OCI-LY7 (cell line): ENCODE data around the gene TRIM4. TPM values are rescaled to one million over a fixed set of nuclear protein-coding genes. Genes with fewer than 3 reads are reported as not detected.

ENCODE experiments used
- BruUV-seq: library from RNA; stranded (reverse); fragments of 400-500 nt; replicated peaks from 2 replicates; lab custom pipeline; 2021; lab: Mats Ljungman, UMichigan
- CTCF ChIA-PET: fragments of 300-600 bp; sonication (Branson Sonifier 250); formaldehyde crosslinking; loops from one replicate; lab custom pipeline; 2022; ENCODE audit warnings: antibody characterized with exemption; ENCODE audit not compliant: unreplicated experiment; lab: Charles Lee
- POLR2A ChIA-PET: fragments of 300-600 bp; sonication (Branson Sonifier 250); formaldehyde crosslinking; loops from one replicate; lab custom pipeline; 2022; ENCODE audit warnings: antibody characterized with exemption; lab: Charles Lee
- DNase-seq: peaks from one replicate; pipeline ENCODE4 v3.0.0-alpha.2; 2015; ENCODE audit warnings: low spot score
- H2AFZ ChIP-seq: fragments of 200-600 bp; sonication (generic), shearing (Covaris generic); 2 replicates; pipeline ENCODE4 v1.6.1; 2014; ENCODE audit warnings: mild to moderate bottlenecking, antibody characterized with exemption, low read length, moderate library complexity
- H3K27ac ChIP-seq: fragments of 200-600 bp; sonication (generic); 2 replicates; pipeline ENCODE4 v1.5.1; 2014; ENCODE audit warnings: mixed run types, low read depth, mild to moderate bottlenecking, moderate library complexity, low read length, inconsistent platforms; ENCODE audit not compliant: poor library complexity, severe bottlenecking
- H3K36me3 ChIP-seq: fragments of 200-600 bp; sonication (generic); 2 replicates; pipeline ENCODE4 v1.6.1; 2014; ENCODE audit warnings: mild to moderate bottlenecking, antibody characterized with exemption, low read length, moderate library complexity, mixed read lengths; ENCODE audit not compliant: insufficient read depth
- H3K4me1 ChIP-seq: fragments of 200-600 bp; sonication (generic); 2 replicates; pipeline ENCODE4 v1.5.1; 2014; ENCODE audit warnings: mild to moderate bottlenecking, low read length; ENCODE audit not compliant: insufficient read depth, poor library complexity, severe bottlenecking
- H3K4me2 ChIP-seq: fragments of 200-600 bp; sonication (generic); 2 replicates; pipeline ENCODE4 v1.6.1; 2014; ENCODE audit warnings: mild to moderate bottlenecking, low read length
- H3K4me3 ChIP-seq: fragments of 200-600 bp; sonication (generic); 2 replicates; pipeline ENCODE4 v1.5.1; 2014; ENCODE audit warnings: mild to moderate bottlenecking, low read depth, low read length; ENCODE audit not compliant: poor library complexity, severe bottlenecking
- H3K79me2 ChIP-seq: fragments of 200-600 bp; sonication (generic); 2 replicates; pipeline ENCODE4 v1.6.1; 2016; ENCODE audit warnings: low read depth, mild to moderate bottlenecking, low read length, moderate library complexity, mixed read lengths; ENCODE audit not compliant: insufficient read depth
- H3K9me2 ChIP-seq: fragments of 200-600 bp; sonication (generic); 2 replicates; pipeline ENCODE4 v1.6.1; 2016; ENCODE audit warnings: mild to moderate bottlenecking, low read length, mixed read lengths; ENCODE audit not compliant: insufficient read depth
- H3K9me3 ChIP-seq: fragments of 200-600 bp; sonication (generic); 2 replicates; pipeline ENCODE4 v1.6.1; 2014; ENCODE audit warnings: mild to moderate bottlenecking, mixed run types, low read length, mixed read lengths
- H4K20me1 ChIP-seq: fragments of 200-600 bp; sonication (generic); 2 replicates; pipeline ENCODE4 v1.6.1; 2014; ENCODE audit warnings: mild to moderate bottlenecking, antibody characterized with exemption, low read length, moderate library complexity, mixed read lengths; ENCODE audit not compliant: insufficient read depth
- EZH2phosphoT487 ChIP-seq: fragments of 200-600 bp; sonication (generic); IDR thresholded peaks from 2 replicates; pipeline ENCODE4 v1.6.1; 2018; ENCODE audit warnings: low read depth, borderline replicate concordance, mild to moderate bottlenecking, mixed run types, antibody characterized with exemption, low read length, moderate library complexity, mixed read lengths
- intact Hi-C: fragments of 100-400 bp; cut with micrococcal nuclease; formaldehyde crosslinking; loops from one replicate; pipeline ENCODE4 v1.10.0; 2022; ENCODE audit not compliant: unreplicated experiment
- total RNA-seq, 2 experiments: library from RNA; depleted of rRNA in 1 of 2; stranded (reverse); fragments of >200 nt in 1 of 2; shearing (Covaris generic) in 1 of 2; gene quantifications; 2 replicates each; pipeline ENCODE4 v1.2.3, GENCODE V29; 2014 to 2022
- TF ChIP-seq, protein P1 (sequence below): fragments of 200-600 bp; sonication (generic); conservative IDR thresholded peaks from 2 replicates; pipeline ENCODE4 v1.5.1; 2014; ENCODE audit warnings: mild to moderate bottlenecking, antibody characterized with exemption, low read length, moderate library complexity, mixed read lengths

TRIM4 gene
- total RNA-seq, 2 experiments from 2014 or later: 7.5 to 22.5 TPM

DNA sequence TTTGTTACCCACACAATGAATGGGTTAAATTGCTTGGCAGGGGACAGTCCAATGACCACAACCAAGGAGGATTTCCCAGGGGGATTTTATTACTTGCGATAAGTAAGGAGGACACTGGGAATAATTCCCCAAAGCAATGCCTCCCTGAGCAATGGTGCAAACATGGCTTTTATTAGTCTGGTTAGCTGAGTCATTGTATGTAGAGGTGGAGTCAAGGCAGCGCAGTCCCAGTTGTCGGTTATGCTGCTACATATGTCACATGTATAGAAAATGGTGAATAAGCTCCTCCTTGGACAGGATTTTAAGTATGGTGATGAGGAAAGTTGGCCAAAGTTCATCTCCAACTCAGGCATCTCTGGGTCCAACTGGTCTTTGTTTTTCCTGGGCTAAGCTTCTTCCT, 3.9 kb upstream of the TRIM4 start:
- H3K4me2 ChIP-seq: no peak overlapping the region
- no peak overlapping the region for H3K4me3 ChIP-seq
- H2AFZ ChIP-seq: no peak overlapping the region
- no peaks in the 10 kb centered on the region for H3K9me2 ChIP-seq
- ChIA-PET CTCF (no interaction called here), POLR2A (interaction anchor here (0.6 to 0.9 kb wide), 4 partner anchors 8 to 94 kb away, joined by 3 to 5 read pairs (median 3); no protein-coding TSS in a partner anchor)
- H3K79me2 ChIP-seq: peaks cover 7% of the 10 kb centered on the region
- H3K4me1 ChIP-seq: peaks cover 14% of the 10 kb centered on the region
- intact Hi-C loops: no loop called here
- H3K9me3 ChIP-seq: peaks cover 9% of the 10 kb centered on the region; the same call in 1 of the 2 replicates
- DNase-seq: no peak
- H3K36me3 ChIP-seq: peaks cover 4% of the 10 kb centered on the region
- H4K20me1 ChIP-seq: no peaks in the 10 kb centered on the region
- no TSS peak for BruUV-seq
- no peak overlapping the region for H3K27ac ChIP-seq
- TF ChIP-seq EZH2phosphoT487: no peak
- TF ChIP-seq, protein P1, sequence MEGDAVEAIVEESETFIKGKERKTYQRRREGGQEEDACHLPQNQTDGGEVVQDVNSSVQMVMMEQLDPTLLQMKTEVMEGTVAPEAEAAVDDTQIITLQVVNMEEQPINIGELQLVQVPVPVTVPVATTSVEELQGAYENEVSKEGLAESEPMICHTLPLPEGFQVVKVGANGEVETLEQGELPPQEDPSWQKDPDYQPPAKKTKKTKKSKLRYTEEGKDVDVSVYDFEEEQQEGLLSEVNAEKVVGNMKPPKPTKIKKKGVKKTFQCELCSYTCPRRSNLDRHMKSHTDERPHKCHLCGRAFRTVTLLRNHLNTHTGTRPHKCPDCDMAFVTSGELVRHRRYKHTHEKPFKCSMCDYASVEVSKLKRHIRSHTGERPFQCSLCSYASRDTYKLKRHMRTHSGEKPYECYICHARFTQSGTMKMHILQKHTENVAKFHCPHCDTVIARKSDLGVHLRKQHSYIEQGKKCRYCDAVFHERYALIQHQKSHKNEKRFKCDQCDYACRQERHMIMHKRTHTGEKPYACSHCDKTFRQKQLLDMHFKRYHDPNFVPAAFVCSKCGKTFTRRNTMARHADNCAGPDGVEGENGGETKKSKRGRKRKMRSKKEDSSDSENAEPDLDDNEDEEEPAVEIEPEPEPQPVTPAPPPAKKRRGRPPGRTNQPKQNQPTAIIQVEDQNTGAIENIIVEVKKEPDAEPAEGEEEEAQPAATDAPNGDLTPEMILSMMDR: no peak

DNA sequence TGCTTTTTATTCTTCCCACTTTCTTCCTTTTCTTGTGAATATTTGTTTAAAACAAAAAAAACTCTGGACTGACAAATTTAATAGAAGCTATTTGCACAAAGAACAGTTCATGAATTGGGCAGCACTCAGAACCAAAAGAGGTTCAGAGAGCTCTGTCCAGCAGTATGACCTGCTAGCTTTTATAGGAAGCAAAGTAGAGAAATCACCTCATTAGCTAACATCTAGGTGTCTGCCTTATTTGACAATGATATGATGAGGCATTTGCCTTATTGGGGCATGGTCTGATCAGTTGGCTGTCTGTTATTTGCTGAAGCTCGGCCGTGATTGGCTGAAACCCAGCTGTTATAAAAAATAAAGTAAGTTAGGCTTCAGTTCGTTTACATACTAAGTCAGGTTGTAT, 819 bp upstream of the TRIM4 start:
- H2AFZ ChIP-seq: peak overlapping the region; percentile 95; the same call in 1 of the 2 replicates
- peaks cover 9% of the 10 kb centered on the region; the same call in 1 of the 2 replicates for H3K9me3 ChIP-seq
- TF ChIP-seq, protein P1: no peak
- TF ChIP-seq EZH2phosphoT487: no peak
- H3K79me2 ChIP-seq: peaks cover 14% of the 10 kb centered on the region
- H3K4me3 ChIP-seq: peak overlapping the region; percentile 96
- intact Hi-C loops: no loop called here
- no peaks in the 10 kb centered on the region; the same call in 1 of the 2 replicates for H4K20me1 ChIP-seq
- peaks cover 17% of the 10 kb centered on the region for H3K36me3 ChIP-seq
- peaks cover 19% of the 10 kb centered on the region for H3K4me1 ChIP-seq
- ChIA-PET POLR2A (interaction anchor here (0.7 to 1.9 kb wide), 8 partner anchors 12 to 415 kb away, joined by 3 to 5 read pairs (median 3); partner anchors contain the start of gene ZKSCAN5), CTCF (no interaction called here)
- no peak for DNase-seq
- peak overlapping the region; percentile 42 for H3K27ac ChIP-seq
- no TSS peak for BruUV-seq
- H3K4me2 ChIP-seq: peak overlapping the region; percentile 89
- no peaks in the 10 kb centered on the region for H3K9me2 ChIP-seq

DNA sequence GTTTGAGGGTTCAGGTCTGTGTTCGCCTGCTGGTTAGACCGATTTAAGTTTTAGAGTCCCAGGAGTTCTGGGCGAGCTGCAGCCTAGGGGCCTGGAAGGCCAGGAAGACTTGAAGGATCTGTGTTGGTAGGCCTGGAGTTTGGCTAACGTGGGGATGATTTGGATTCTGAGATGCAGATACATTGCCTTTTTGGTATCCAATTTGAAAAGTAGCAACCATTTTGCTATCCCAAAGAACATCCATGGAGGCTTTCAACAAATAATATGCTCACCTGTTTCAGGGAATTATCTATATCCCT, 433 bp upstream of the TRIM4 start:
- TF ChIP-seq EZH2phosphoT487: no peak
- TF ChIP-seq, protein P1: no peak
- H3K27ac ChIP-seq: peak overlapping the region; percentile 42
- peak overlapping the region; percentile 96 for H3K4me3 ChIP-seq
- H3K9me2 ChIP-seq: no peaks in the 10 kb centered on the region
- H3K79me2 ChIP-seq: peaks cover 14% of the 10 kb centered on the region
- peaks cover 19% of the 10 kb centered on the region for H3K4me1 ChIP-seq
- TSS peak; percentile 91 for BruUV-seq
- peak overlapping the region; percentile 95 for H2AFZ ChIP-seq
- peak overlapping the region; percentile 89 for H3K4me2 ChIP-seq
- H4K20me1 ChIP-seq: no peaks in the 10 kb centered on the region; the same call in 1 of the 2 replicates
- ChIA-PET CTCF (interaction anchor here (0.7 kb wide), 1 partner anchor 66 kb away, joined by 3 read pairs; no protein-coding TSS in a partner anchor), POLR2A (interaction anchor here (0.7 to 2.2 kb wide), 13 partner anchors 12 to 415 kb away, joined by 3 to 8 read pairs (median 4); partner anchors contain the start of genes ZKSCAN1 and ZKSCAN5)
- peaks cover 17% of the 10 kb centered on the region for H3K36me3 ChIP-seq
- intact Hi-C loops: loop anchor here (5.0 kb wide), 1 partner anchor 58 kb away; the partner anchor contains the start of gene AZGP1
- no peak for DNase-seq
- H3K9me3 ChIP-seq: peaks cover 9% of the 10 kb centered on the region; the same call in 1 of the 2 replicates
